ENCODE measurements around the gene RAB9A. TPM values are rescaled to one million over a fixed set of nuclear protein-coding genes. Genes with fewer than 3 reads are reported as not detected.

Gene RAB9A
- polyA plus RNA-seq, 1 of the 3 experiments (the other 2 are of a cell fraction) = 15.3 TPM

DNA sequence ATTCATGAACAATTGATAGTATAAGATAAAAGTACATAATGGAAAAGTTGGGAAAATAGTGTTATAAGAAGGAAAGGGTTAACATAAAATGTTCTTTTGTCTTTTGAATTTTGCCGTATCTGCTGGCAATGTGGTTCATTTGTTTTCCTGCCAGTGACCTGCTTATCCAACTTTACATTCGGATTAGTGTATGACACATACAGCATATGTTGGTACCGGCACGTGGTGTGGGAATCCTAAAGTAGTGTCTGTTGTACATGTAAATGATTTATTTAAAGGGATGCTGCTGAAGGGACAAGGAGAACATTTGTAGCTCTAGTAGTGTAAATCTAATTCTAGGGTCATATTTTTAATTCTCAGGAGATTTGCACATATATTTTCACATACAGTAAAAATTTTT, 11.5 kb downstream of the RAB9A start:
- peaks cover 83% of the 10 kb centered on the region for H3K79me2 ChIP-seq (ENCODE audit: insufficient read depth)

More for the DNA sequence above, 11.5 kb downstream of the RAB9A start:
- Histone ChIP-seq H3K27ac (ENCODE audit: low read depth in 2 of 2, low read length in 1 of 2) (no peak overlapping the region), H3K4me3 (ENCODE audit: low read depth in 2 of 2, low read length in 1 of 2) (no peak overlapping the region), H3K27me3 (ENCODE audit: insufficient read depth) (no peaks in the 10 kb centered on the region), H4K20me1 (ENCODE audit: insufficient read depth) (peaks cover 35% of the 10 kb centered on the region), H3K9ac (no peak overlapping the region), H3K9me3 (no peaks in the 10 kb centered on the region), H3K9me2 (no peaks in the 10 kb centered on the region), H2AFZ (ENCODE audit: low read depth) (no peak overlapping the region), H3K4me1 (ENCODE audit: control insufficient read depth in 1 of 2, insufficient read depth in 2 of 2, low read depth in 1 of 2, low read length in 1 of 2) (peaks cover 0 to 20% of the 10 kb centered on the region in 2 experiments; a peak in 1 of 4 replicates), H3K36me3 (replicated peaks in 1 of 2; ENCODE audit: control insufficient read depth in 1 of 2, insufficient read depth in 2 of 2, low read length in 1 of 2) (peaks cover 2 to 3% of the 10 kb centered on the region in 2 experiments), H3F3A (replicated peaks; ENCODE audit: insufficient read depth) (no peaks in the 10 kb centered on the region), H3K4me2 (no peak overlapping the region)
- DNase-seq = no peak
- CTCF ChIA-PET = no interaction called here
- POLR2A ChIA-PET = no interaction called here
- WGBS (ENCODE audit: low lambda C conversion rate) = 83% methylated on average over 4 of the region's 4 CpGs
- TF ChIP-seq MEF2A (IDR thresholded peaks at IDR 0.05; ENCODE audit: borderline replicate concordance, low read depth) = no peak
- TF ChIP-seq, protein P1, sequence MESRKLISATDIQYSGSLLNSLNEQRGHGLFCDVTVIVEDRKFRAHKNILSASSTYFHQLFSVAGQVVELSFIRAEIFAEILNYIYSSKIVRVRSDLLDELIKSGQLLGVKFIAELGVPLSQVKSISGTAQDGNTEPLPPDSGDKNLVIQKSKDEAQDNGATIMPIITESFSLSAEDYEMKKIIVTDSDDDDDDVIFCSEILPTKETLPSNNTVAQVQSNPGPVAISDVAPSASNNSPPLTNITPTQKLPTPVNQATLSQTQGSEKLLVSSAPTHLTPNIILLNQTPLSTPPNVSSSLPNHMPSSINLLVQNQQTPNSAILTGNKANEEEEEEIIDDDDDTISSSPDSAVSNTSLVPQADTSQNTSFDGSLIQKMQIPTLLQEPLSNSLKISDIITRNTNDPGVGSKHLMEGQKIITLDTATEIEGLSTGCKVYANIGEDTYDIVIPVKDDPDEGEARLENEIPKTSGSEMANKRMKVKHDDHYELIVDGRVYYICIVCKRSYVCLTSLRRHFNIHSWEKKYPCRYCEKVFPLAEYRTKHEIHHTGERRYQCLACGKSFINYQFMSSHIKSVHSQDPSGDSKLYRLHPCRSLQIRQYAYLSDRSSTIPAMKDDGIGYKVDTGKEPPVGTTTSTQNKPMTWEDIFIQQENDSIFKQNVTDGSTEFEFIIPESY (IDR thresholded peaks at IDR 0.05; ENCODE audit: borderline replicate concordance, low read depth) = no peak
- TF ChIP-seq TEAD4 (IDR thresholded peaks at IDR 0.05; ENCODE audit: borderline replicate concordance, insufficient read depth) = no peak
- no peak for TF ChIP-seq SIN3A (IDR thresholded peaks at IDR 0.05; ENCODE audit: borderline replicate concordance, low read depth, low read length)
- TF ChIP-seq EZH2phosphoT487 (IDR thresholded peaks at IDR 0.05; ENCODE audit: borderline replicate concordance, low read depth) = no peak
- TF ChIP-seq YY1 (IDR thresholded peaks at IDR 0.05; ENCODE audit: low read depth) = no peak
- TF ChIP-seq GATA2 (CRISPR knock-in tag; IDR thresholded peaks at IDR 0.05) = no peak
- TF ChIP-seq MXI1 (IDR thresholded peaks at IDR 0.05; ENCODE audit: low read depth, low read length) = no peak
- TF ChIP-seq, protein P2, sequence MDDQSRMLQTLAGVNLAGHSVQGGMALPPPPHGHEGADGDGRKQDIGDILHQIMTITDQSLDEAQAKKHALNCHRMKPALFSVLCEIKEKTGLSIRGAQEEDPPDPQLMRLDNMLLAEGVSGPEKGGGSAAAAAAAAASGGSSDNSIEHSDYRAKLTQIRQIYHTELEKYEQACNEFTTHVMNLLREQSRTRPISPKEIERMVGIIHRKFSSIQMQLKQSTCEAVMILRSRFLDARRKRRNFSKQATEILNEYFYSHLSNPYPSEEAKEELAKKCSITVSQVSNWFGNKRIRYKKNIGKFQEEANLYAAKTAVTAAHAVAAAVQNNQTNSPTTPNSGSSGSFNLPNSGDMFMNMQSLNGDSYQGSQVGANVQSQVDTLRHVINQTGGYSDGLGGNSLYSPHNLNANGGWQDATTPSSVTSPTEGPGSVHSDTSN (IDR thresholded peaks at IDR 0.05) = no peak
- TF ChIP-seq TCF12 (IDR thresholded peaks at IDR 0.05) = no peak
- TF ChIP-seq, protein P3, sequence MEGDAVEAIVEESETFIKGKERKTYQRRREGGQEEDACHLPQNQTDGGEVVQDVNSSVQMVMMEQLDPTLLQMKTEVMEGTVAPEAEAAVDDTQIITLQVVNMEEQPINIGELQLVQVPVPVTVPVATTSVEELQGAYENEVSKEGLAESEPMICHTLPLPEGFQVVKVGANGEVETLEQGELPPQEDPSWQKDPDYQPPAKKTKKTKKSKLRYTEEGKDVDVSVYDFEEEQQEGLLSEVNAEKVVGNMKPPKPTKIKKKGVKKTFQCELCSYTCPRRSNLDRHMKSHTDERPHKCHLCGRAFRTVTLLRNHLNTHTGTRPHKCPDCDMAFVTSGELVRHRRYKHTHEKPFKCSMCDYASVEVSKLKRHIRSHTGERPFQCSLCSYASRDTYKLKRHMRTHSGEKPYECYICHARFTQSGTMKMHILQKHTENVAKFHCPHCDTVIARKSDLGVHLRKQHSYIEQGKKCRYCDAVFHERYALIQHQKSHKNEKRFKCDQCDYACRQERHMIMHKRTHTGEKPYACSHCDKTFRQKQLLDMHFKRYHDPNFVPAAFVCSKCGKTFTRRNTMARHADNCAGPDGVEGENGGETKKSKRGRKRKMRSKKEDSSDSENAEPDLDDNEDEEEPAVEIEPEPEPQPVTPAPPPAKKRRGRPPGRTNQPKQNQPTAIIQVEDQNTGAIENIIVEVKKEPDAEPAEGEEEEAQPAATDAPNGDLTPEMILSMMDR (IDR thresholded peaks at IDR 0.05) = no peak
- TF ChIP-seq JUND (IDR thresholded peaks at IDR 0.05) = no peak
- TF ChIP-seq SMC3 (IDR thresholded peaks at IDR 0.05; ENCODE audit: low read depth, low read length) = no peak
- TF ChIP-seq, protein P4, sequence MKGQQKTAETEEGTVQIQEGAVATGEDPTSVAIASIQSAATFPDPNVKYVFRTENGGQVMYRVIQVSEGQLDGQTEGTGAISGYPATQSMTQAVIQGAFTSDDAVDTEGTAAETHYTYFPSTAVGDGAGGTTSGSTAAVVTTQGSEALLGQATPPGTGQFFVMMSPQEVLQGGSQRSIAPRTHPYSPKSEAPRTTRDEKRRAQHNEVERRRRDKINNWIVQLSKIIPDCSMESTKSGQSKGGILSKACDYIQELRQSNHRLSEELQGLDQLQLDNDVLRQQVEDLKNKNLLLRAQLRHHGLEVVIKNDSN (IDR thresholded peaks at IDR 0.05; ENCODE audit: borderline replicate concordance, low read depth) = no peak
- no peak for TF ChIP-seq RXRA (IDR thresholded peaks at IDR 0.05; ENCODE audit: borderline replicate concordance, low read depth)
- TF ChIP-seq NFIC (IDR thresholded peaks at IDR 0.05; ENCODE audit: borderline replicate concordance) = no peak
- TF ChIP-seq, protein P5, sequence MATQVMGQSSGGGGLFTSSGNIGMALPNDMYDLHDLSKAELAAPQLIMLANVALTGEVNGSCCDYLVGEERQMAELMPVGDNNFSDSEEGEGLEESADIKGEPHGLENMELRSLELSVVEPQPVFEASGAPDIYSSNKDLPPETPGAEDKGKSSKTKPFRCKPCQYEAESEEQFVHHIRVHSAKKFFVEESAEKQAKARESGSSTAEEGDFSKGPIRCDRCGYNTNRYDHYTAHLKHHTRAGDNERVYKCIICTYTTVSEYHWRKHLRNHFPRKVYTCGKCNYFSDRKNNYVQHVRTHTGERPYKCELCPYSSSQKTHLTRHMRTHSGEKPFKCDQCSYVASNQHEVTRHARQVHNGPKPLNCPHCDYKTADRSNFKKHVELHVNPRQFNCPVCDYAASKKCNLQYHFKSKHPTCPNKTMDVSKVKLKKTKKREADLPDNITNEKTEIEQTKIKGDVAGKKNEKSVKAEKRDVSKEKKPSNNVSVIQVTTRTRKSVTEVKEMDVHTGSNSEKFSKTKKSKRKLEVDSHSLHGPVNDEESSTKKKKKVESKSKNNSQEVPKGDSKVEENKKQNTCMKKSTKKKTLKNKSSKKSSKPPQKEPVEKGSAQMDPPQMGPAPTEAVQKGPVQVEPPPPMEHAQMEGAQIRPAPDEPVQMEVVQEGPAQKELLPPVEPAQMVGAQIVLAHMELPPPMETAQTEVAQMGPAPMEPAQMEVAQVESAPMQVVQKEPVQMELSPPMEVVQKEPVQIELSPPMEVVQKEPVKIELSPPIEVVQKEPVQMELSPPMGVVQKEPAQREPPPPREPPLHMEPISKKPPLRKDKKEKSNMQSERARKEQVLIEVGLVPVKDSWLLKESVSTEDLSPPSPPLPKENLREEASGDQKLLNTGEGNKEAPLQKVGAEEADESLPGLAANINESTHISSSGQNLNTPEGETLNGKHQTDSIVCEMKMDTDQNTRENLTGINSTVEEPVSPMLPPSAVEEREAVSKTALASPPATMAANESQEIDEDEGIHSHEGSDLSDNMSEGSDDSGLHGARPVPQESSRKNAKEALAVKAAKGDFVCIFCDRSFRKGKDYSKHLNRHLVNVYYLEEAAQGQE (IDR thresholded peaks at IDR 0.05; ENCODE audit: low read depth, low read length) = no peak
- TF ChIP-seq FOXM1 (IDR thresholded peaks at IDR 0.05; ENCODE audit: low read depth) = no peak
- no peak for TF ChIP-seq ELF1 (IDR thresholded peaks at IDR 0.05)

Measured in SK-N-SH (cell line).